ENCODE measurements around the gene SIGMAR1. TPM values are rescaled to one million over a fixed set of nuclear protein-coding genes. Genes with fewer than 3 reads are reported as not detected.

The SIGMAR1 gene
- total and polyA plus RNA-seq, 2 of the 4 experiments (the other 2 are of a cell fraction): 44.6 to 88.9 TPM

DNA sequence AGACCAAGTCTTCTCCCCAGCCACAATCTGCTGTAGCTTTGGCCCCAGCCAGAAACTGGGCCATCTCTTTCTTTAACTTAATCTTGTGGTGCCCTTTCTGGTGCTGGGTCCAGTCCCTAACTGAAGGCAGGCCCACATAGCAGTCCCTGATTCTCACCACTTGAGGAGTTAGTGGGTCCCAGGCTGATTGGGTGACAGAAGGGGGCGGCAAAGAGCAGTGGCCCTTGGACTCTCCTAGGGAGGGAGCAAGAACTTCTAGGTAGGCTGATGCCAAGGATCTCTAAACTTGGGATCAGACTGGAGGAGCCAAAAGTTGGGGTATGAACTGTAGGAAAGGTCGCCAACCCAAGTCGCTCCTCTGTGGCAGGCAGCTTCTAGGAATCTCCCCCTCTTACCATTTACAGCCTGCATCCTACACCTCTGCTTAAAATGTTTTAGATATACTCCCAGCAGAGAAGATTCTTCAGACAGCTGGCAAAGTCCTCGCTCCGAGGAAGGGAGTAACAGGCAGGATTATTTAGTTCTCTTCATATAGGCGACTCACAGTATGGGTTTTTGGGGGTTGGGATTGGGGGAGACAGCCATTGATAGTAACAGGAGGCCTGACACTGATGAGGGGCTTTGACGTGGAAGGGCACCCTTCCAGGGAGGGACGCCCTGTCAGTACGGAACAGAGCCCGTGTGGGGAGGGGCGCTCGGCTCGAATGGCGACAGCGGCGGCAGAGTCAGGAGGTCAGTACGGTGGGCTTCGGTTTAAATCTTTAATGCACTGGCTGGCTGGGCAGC lies 26.9 kb upstream of the SIGMAR1 start:
- Histone ChIP-seq H2BK120ac (ENCODE audit: low read depth, low read length) (no peak overlapping the region), H2AFZ (replicated peaks; ENCODE audit: low read length, poor library complexity) (peak overlapping the region; percentile 96), H2BK5ac (ENCODE audit: low read depth, low read length, poor library complexity, severe bottlenecking) (peak overlapping the region; percentile 18), H4K5ac (ENCODE audit: low read depth, low read length) (no peak overlapping the region), H3K4ac (ENCODE audit: low read depth, low read length) (peak overlapping the region; percentile 74), H3K56ac (ENCODE audit: extremely low read depth, insufficient read depth, low read length) (no peak overlapping the region), H4K91ac (ENCODE audit: insufficient read depth, low read depth, low read length) (no peak overlapping the region), H3K4me2 (ENCODE audit: low read depth, low read length) (peak overlapping the region; percentile 73), H3K27me3 (ENCODE audit: control insufficient read depth, insufficient read depth, low read length) (no peaks in the 10 kb centered on the region), H3K79me1 (ENCODE audit: low read depth in 1 of 2, low read length in 2 of 2) (peaks cover 26 to 34% of the 10 kb centered on the region in 2 experiments), H3K18ac (ENCODE audit: low read depth, low read length) (no peak overlapping the region), H3K4me3 (ENCODE audit: insufficient read depth, low read depth, low read length) (peak overlapping the region; percentile 56), H4K20me1 (ENCODE audit: insufficient read depth, low read length) (peaks cover 9% of the 10 kb centered on the region), H3K9ac (ENCODE audit: low read depth, low read length) (peak overlapping the region; percentile 67), H2BK20ac (ENCODE audit: low read depth, low read length) (no peak overlapping the region), H3K14ac (replicated peaks; ENCODE audit: low read depth, low read length) (peak overlapping the region; percentile 44), H2AK5ac (ENCODE audit: low read depth, low read length) (peak overlapping the region; percentile 82; the same call in 1 of the 2 replicates), H2BK15ac (ENCODE audit: low read depth, low read length) (no peak overlapping the region), H2AK9ac (replicated peaks; ENCODE audit: low read depth, low read length, poor library complexity) (peak overlapping the region; percentile 89), H3K36me3 (ENCODE audit: control insufficient read depth, insufficient read depth, low read length) (peaks cover 7% of the 10 kb centered on the region), H3K27ac (ENCODE audit: insufficient read depth, low read length) (peak overlapping the region; percentile 66), H3K23ac (ENCODE audit: low read depth, low read length) (peak overlapping the region; percentile 71), H3K9me1 (ENCODE audit: insufficient read depth, low read length) (peaks cover 13% of the 10 kb centered on the region), H3K4me1 (ENCODE audit: control insufficient read depth, insufficient read depth, low read length) (no peaks in the 10 kb centered on the region), H3K9me3 (ENCODE audit: control insufficient read depth, insufficient read depth, low read length) (no peaks in the 10 kb centered on the region), H4K8ac (ENCODE audit: low read depth in 2 of 2, low read length in 2 of 2) (peak overlapping the region in 1 of 2 experiments; percentile 80; a peak in 1 of 4 replicates)
- no TSS peak for BruUV-seq (replicated peaks)
- intact Hi-C loops (cut with micrococcal nuclease): no loop called here
- DNase-seq: peak; percentile 69
- peak; percentile 39 for ATAC-seq (ENCODE audit: low read depth)
- CTCF ChIA-PET: interaction anchor here (0.5 to 2.4 kb wide), 4 partner anchors 12 to 47 kb away, joined by 3 to 7 read pairs (median 5); partner anchors contain the start of gene IL11RA
- WGBS, 2 experiments (ENCODE audit: extremely low coverage in 2 of 2, insufficient read length in 1 of 2): no CpG with 5 or more reads among the region's 18 CpGs
- POLR2A ChIA-PET (ENCODE audit: unreplicated experiment): no interaction called here
- dilution Hi-C loops (cut with HindIII; ENCODE audit: low sequenced_read_pairs, unreplicated experiment): no loop called here
- in situ Hi-C loops (cut with MboI; ENCODE audit: low sequenced_read_pairs): no loop called here
- TF ChIP-seq RAD21 (IDR thresholded peaks at IDR 0.05; ENCODE audit: low read length): peak; percentile 54
- no peak for TF ChIP-seq NFE2L2 (IDR thresholded peaks at IDR 0.05; ENCODE audit: low read depth, low read length)
- TF ChIP-seq, protein P1, sequence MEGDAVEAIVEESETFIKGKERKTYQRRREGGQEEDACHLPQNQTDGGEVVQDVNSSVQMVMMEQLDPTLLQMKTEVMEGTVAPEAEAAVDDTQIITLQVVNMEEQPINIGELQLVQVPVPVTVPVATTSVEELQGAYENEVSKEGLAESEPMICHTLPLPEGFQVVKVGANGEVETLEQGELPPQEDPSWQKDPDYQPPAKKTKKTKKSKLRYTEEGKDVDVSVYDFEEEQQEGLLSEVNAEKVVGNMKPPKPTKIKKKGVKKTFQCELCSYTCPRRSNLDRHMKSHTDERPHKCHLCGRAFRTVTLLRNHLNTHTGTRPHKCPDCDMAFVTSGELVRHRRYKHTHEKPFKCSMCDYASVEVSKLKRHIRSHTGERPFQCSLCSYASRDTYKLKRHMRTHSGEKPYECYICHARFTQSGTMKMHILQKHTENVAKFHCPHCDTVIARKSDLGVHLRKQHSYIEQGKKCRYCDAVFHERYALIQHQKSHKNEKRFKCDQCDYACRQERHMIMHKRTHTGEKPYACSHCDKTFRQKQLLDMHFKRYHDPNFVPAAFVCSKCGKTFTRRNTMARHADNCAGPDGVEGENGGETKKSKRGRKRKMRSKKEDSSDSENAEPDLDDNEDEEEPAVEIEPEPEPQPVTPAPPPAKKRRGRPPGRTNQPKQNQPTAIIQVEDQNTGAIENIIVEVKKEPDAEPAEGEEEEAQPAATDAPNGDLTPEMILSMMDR (conservative IDR thresholded peaks at IDR 0.05; ENCODE audit: low read depth, low read length): peak; percentile 99
- peak; percentile 44; the same call in 1 of the 2 replicates for TF ChIP-seq MAZ (IDR thresholded peaks at IDR 0.05; ENCODE audit: borderline replicate concordance, low read depth, low read length)
- peak; percentile 61 for TF ChIP-seq SMC3 (IDR thresholded peaks at IDR 0.05; ENCODE audit: low read depth, low read length)

Measured in IMR-90 (cell line).